GM21723 (cell line): ENCODE data around the gene DDR1.

Experiments used
- ATAC-seq: cut with Tn5 transposase; IDR thresholded peaks from one replicate; pipeline ENCODE4 v1.9.1; 2021; ENCODE audit warnings: mild to moderate bottlenecking, moderate library complexity; ENCODE audit not compliant: unreplicated experiment

Gene DDR1

DNA sequence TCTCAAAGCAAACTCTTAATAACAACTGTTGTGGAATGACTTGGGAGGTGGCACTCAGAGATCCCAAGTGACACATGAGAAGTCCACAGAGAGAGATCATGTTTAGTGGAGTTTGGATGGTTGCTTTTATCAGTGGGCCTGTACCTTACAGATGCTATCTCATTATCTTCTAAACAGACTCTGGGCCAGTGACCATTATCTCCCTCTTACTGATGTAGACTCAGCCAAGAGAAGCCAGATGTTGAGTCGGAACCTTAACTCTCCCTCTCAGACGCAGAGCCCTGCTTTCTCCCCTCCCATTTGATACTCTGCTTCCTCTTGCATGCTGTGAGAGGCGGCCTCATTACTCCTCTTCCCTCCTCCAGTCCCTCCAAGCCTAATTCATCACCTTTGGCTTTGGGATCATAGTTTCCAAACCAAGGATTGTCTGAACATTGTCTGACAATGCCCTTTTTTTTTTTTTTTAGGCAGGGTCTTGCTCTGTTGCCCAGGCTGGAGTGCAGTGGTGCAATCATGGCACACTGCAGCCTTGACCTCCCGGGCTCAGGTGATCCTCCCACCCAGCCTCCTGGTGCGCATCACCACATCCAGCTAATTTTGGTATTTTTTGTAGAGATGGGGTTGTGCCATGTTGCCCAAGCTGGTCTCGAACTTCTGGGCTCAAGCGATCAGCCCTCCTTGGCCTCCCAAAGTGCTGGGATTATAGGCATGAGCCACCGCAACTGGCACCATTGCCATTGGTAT is 4.5 kb upstream of the DDR1 start:
- no peak for ATAC-seq

DNA sequence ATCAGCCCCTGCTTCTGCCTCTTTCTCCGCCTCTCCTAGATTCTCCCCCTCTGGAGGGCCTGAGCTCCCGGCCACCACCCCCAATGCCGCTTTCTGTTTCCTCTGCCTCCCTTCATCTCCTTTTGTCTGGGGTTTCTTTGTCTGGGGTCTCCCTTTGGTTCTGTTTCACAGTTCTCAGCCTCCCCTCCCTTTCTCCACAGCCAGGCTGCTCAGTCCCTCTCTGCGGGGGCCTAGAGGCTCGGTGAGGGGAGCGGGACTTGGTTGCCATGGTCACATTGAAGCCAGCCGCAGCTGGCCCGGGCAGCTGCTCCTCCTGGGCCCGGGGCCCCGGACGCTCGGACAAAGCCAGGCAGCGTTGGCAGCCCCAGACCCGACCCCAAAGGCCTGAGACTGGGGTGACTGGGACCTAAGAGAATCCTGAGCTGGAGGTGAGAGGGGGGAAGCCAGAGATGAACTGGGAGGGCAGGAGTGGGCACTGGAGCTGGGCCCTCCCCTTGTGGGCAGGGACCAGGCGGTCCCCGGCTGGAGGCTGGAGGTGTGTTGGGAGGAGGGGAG is 3.5 kb upstream of the DDR1 start:
- ATAC-seq = no peak

DNA sequence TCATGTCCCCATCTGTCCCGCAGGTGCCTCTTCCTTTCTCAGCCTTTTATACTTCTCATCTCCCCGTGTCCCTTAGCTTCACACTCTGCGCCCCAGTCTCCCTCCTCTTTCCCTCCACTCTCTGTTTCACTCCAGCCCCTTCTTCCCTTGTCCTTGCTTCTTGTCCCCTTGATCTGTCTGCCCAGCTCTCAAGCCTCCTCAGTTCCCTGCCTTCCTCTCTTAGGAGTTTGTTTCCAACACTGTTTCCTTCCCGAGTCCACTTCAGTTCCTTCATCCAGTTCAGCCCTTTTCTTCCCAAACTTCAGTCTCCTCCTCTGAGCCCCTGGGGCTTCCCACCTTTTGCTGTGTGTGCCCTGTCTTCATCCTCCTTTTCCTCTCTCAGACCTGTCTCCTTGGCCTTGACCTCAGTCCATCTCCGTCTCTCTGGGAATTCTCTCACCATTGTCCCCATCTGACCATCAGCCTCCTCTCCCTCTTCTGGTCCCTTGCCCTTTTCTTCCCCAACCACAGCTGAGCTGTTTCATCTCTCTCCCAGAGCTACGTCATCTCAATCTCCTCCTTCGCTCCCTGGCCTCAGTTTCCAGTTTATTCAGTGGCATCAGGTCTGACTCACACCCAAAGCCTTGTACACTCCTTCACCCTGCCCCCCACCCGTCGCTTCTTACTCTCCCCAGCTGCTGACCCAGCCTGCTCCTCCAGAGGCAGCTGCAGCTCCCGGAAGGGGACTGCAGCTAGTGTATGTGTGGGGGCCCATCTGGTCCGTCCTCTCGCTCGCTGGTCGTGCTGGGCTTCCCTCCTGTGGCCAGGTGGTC is 2.7 kb upstream of the DDR1 start:
- no peak for ATAC-seq

DNA sequence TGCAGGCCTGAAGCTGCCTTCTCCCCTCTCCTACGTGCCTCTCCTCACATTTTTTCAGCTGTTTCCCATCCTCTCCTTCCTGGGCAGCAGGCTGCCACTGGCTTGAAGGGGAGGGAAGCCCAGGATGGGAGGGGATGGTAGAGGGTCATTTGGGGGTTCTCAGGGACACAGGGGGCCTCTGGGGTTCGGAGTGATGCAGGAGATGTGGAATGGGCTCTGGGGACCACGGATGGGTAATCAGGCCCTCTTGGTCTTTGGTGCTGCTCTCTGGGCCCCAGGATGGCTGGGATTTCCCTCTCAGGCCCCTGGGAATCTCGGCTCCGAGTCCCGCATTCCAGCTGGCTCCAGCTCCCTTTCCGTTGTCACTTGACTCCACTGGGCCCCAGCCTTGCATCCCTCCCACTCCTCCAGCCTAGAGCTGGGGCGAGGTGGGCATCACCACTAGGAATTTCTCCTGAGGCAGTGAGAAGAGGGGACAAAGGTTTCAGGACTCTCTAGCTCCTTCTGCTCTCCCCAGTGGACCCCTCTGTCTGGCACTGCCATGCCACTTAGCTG is 2.0 kb upstream of the DDR1 start:
- ATAC-seq = no peak

DNA sequence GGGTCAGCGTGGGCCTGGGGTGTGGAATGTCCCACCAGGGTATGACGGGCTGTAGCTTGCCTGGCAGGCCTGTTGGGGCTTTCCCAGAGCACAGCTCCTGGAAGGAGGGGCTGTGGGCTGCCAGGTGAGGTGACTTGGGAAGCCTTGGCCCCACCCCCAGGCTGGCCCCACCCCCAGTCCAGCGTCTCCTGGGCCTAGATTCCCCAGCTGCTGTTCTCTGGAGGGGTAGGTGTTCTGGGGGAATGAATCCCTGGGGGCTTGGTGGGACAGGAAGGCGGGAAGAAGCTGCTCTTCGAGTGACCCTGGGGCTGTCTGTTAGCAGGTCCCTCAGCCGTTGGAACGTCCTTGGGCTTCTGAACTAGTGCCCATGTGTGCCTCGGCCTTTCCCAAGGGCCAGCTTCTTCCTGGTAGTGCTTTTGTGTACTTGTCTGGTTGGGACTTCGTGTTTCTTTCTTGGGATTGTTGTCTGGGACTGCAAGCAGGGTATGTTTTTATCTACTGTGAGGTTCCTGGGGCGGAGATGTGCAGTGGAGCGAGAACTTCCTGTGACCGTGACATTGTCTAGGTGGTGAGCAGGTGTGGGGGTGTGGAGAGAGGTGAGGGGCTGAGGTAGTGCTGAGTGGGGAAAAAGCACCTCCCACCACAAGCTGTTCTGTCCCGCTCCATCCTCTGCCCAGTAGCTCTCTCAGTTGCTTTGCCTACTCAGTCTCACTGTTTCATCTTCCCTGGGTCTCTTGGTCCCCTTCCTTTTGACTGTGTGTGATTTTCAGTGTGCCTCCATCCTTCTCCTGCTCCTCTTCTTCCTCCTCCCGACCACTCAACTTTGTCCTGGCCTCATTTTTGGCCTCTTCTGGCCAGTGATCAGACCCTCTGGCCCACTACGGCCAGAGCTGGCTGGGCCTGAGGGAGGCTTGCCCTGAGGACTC is 1.3 kb upstream of the DDR1 start:
- ATAC-seq = peak; percentile 23

DNA sequence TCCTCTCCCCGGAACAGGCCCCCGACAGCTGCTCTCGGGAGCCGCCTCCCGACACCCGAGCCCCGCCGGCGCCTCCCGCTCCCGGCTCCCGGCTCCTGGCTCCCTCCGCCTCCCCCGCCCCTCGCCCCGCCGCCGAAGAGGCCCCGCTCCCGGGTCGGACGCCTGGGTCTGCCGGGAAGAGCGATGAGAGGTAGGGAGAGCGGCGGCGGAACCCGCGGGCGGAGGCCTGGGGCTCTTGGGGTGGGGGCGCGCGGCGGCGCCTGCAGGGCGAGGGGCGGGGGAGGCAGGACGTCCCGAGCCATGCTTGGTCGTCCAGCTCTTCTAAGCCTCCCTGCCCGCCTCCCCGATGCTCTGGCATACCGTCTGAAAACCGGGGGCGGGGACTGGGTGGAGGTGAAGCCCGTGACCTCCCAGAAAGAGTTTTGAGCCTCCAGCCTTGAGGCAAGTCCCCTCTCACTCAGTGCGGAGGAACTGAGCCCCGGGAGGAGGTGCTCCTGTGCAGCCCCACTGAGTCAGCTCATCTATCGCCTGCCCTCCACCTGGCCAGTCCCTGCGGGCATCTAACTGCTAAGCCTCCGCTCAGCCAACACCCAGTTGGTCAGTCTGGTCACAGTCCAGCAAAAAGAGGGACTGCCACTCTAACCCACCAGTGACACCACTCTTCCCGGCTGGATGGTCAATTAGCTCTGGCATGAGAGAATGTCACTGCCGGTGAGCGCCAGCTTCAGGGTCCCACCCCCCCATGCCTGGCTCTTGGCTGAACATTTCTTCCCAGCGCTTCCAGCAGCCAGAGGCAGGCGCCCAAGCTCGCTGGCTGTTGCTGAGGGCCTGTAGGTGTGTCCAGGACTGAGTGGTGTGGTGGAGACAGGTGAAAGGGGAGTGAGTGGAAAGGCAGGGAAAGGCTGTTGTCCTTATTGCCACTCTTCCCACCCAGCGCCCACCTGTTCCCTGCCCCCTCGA is 482 bp downstream of the DDR1 start:
- ATAC-seq = peak; percentile 34

DNA sequence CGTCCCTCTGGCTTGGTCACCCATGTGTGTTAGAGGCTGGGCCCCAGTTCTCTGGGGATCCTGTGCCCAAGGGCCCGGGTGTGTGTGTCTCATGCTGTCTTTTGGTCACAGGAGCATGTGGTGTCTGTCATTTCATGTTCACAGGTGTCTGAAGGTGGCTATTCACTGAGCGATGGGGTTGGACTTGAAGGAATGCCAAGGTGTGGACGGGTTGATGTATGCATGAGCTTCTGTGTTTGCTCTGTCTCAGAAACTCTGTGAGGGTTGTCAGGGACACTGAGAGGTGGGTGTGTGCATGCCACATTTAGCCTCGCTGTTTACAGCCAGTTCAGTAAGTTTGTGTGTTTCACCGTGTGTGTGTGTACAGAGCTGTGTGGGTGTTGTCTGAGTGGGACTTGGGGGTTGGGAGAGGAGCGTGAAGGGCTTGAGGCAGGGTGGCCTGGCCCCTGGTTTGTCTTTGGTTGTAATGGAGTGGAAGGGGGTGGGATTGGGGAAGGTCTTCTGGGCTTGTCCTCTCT is 1.2 kb downstream of the DDR1 start:
- ATAC-seq = no peak

DNA sequence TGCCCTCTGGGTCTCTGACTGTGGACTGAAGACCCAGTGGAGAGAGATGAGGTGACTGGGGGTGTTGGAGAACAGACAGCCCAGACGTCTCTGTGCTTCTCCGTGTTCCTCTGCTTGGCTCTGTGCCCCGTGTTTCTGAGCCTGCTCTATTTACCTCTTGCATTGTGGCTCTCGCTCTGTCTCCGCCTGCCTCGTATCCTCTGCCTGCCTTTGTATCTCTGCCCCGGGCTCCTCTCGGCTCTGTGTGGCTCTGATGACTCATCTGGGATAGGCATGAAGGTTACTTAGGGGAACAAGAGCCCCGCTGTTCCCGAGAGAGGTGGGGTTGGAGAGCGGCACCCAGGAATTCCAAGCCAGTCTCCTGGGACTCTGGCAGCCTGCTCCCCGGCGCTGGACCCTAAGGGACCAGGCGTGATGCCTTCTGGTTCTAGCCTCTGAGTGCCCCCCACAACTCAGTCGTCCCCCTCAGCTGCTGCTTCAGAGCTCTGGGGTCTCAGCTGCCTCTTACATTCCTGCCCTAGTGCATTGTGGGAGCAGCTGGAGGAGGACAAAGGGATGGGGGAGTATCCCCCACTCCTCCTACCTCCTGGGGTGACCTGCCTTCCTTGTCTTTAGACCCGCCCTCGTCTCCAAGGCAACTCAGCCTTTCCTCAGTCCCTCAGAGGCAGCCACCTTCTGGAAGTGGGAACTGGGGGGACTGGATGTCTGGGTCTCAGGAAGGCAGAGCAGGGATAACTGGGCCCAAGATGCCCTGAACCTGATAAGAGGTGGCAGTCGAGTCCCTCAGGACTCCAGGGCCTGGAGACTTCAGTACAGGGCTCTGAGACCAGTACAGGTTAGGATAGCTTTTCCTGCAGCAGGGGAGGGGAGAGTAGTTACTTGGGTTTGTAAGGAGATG is 1.9 kb downstream of the DDR1 start:
- ATAC-seq = no peak

DNA sequence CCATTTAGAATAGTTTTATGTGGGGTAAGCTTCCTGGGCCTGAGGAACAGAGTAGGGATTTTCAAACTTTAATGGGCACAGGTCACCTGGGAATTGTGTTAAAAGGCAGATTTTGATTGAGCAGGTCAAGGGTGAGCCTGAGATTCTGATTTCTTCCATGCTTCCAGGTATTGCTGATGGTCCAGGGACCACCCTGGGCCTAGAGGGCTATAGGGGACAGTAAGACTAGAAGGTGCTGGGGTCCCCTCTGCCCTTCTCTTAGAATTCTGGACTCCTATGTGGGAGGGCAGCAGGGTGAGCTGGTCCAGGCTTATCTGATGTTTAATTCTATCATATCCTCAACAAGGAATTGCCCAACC is 2.6 kb downstream of the DDR1 start:
- ATAC-seq = no peak

DNA sequence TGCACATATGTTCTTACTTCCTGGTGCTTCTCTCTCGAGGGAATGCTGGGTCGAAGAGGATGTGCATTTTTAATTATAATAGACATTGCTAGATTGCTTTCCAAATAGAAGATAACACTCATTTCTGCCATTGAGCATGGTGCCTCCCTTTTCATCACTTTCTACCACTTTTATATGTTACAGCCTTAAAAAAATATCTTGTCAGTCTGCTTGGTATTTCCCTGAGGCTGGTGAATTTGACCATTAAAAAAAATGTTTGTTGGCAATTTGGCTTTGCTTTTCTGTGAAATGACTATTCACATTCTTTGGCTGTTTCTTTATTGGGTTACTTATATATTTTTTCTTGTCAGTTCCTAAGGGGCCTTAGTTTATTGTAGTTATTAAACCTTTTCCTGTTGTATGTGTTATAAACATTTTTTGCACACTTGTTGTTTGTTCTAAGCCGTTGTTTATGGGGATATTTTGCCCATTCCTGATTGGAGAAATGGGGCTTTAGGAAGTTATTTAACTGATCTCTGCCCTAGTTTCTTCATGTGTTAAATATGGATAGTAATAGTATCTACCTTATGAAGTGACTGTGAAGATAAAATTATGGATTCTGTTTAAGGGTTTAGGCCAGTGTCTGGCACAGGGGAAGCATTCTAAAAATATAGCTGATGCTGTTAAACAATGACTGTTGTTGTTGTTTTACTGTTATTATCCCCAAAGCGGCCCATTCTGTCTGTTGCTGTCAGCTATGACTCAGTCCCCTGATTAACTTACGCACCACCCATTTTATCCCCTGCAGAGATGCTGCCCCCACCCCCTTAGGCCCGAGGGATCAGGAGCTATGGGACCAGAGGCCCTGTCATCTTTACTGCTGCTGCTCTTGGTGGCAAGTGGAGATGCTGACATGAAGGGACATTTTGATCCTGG is 3.8 kb downstream of the DDR1 start:
- ATAC-seq = no peak

DNA sequence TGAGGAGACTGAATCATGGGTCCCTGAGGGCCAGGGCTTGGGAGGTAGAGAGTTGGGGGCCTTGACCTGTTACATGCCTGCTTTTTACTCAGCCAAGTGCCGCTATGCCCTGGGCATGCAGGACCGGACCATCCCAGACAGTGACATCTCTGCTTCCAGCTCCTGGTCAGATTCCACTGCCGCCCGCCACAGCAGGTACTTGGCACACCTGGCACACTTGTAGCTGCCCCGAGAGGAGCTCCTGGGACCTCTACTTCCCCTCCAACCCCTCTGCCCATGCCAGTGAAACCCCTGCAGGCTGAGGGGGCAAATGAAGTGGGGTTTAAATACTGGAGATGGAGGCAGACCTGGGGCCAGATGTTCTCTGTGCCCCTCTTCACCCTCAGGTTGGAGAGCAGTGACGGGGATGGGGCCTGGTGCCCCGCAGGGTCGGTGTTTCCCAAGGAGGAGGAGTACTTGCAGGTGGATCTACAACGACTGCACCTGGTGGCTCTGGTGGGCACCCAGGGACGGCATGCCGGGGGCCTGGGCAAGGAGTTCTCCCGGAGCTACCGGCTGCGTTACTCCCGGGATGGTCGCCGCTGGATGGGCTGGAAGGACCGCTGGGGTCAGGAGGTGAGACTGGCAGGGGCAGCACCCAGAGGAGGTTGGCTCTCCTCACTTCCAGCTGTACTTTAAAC is 4.6 kb downstream of the DDR1 start:
- no peak for ATAC-seq

DNA sequence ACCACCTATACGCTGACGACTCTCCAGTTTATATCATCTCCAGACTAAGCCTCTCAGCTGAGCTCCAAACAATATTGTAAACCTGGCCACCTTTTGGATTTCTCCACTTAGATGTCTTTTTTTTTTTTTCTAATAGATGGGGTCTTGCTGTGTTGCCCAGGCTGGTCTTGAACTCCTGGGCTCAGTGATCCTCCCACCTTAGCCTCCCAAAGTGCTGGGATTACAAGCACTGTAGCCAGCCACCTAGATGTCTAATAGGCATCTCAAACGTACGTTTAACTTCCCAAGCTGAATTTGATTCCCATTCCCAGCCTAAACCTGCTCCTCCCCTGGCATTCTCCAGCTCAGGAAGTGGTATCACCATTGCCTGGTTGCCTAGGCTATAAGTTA is 5.2 kb downstream of the DDR1 start:
- ATAC-seq = no peak

DNA sequence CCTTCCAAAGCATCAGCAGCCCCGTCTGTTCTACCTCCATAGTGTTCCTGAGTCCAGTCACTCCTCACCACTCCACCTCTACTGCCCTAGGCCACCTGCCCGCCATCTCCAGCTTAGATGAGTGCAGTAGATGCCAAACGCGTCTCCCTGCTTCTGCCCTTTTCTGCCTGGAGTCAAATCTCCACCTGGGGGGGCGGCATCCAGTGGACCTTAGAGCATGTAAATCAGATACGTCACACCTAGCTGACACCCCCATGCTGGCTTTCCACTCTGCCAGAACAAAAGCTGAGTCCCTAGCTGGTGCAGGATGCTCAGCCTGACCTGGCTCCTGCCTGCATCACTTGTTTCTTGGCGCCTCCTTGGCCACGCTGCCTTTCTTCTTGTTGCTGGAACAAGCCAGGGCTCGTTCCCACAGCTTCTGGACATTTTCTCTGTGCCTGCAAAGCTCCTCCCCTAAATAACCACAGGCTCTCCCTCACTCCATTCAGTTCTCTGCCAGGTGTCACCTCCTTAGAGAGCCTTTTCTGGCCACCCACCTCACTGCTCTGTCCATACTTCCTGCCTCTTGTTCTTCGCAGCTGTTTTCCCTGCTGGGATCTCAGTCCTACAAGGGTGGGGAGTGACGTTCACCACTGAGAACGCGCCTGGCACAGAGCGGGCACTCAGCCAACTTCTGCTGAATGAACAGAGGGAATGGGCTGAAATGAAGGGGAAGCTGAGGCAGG is 5.8 kb downstream of the DDR1 start:
- ATAC-seq = no peak

DNA sequence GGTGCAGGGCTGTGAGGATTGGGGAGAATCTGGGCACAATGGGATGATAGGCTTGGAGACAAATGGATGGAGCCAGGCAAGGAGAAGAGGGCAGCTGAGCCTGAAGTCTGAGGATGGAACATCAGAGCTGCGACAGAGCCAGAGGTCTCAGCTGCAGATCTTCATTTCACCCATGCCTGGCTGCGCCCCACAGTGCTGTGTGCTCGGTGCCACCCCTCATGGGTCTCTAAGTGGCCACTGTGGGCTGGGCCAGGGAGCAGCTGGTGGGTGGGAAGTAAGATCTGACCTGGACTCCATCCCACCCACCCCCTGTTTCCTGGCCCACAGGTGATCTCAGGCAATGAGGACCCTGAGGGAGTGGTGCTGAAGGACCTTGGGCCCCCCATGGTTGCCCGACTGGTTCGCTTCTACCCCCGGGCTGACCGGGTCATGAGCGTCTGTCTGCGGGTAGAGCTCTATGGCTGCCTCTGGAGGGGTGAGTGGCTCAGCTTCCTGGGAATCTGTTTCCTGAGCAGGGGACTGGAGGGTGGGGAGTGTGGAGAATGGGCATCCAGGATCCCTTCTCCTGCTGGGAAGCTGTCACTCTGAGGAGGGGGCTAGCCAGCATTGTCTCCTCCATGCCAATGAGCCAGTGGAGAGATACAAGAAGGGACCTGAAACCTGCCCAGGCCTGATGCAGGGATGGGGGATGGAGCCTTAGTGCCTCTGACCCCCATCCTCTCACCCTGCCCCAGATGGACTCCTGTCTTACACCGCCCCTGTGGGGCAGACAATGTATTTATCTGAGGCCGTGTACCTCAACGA is 6.5 kb downstream of the DDR1 start:
- ATAC-seq = no peak

DNA sequence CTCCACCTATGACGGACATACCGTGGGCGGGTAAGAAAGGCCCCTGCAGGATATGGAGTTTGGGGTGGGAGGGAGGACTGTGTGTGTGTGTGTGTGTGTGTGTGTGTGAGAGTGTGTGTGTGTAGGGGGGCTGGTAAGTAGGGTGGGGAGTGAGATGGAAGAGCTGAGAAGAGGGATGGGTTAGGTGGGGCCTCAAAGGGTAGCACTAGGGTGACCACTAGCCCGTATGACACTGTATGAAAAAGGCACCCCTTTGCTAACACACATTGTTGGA is 7.1 kb downstream of the DDR1 start:
- ATAC-seq = no peak
